Neural cell (in vitro differentiated cells): ENCODE measurements around the gene SPAG8. TPM values are rescaled to one million over a fixed set of nuclear protein-coding genes. Genes with fewer than 3 reads are reported as not detected.
A peak's percentile ranks its signal among the peaks of the same experiment; 100 is the strongest.

Experiments used
- H2AFZ ChIP-seq: fragments of 200-600, 300-800 bp; sonication (generic), shearing (Covaris generic); 2 replicates; pipeline ENCODE4 v1.6.0; 2014; ENCODE audit warnings: low read depth, mild to moderate bottlenecking, antibody characterized with exemption, low read length, moderate library complexity
- H3F3A ChIP-seq: fragments of 200-600 bp; shearing (Covaris generic); 2 replicates; pipeline ENCODE4 v1.6.1; 2016; ENCODE audit warnings: mild to moderate bottlenecking, moderate library complexity, mixed read lengths, antibody characterized with exemption, low read length; ENCODE audit not compliant: insufficient read depth, poor library complexity, severe bottlenecking
- H3K27ac ChIP-seq: fragments of 200-600, 300-800 bp; sonication (generic), shearing (Covaris generic); 2 replicates; pipeline ENCODE4 v1.5.1; 2014; ENCODE audit warnings: mild to moderate bottlenecking, low read length, moderate library complexity
- H3K27me3 ChIP-seq: fragments of 300-800, 200-600 bp; sonication (generic), shearing (Covaris generic); 2 replicates; pipeline ENCODE4 v1.6.0; 2014; ENCODE audit warnings: mild to moderate bottlenecking, low read depth, low read length, moderate library complexity; ENCODE audit not compliant: insufficient read depth
- H3K36me3 ChIP-seq: fragments of 300-800, 200-600 bp; sonication (generic), shearing (Covaris generic); 2 replicates; pipeline ENCODE4 v1.5.1; 2014; ENCODE audit warnings: mild to moderate bottlenecking, antibody characterized with exemption, low read length, moderate library complexity; ENCODE audit not compliant: insufficient read depth
- H3K4me2 ChIP-seq: fragments of 300-800, 200-600 bp; sonication (generic), shearing (Covaris generic); 2 replicates; pipeline ENCODE4 v1.6.0; 2014; ENCODE audit warnings: mild to moderate bottlenecking, low read length
- H3K4me3 ChIP-seq: fragments of 300-800, 200-600 bp; sonication (generic), shearing (Covaris generic); 2 replicates; pipeline ENCODE4 v1.5.1; 2014; ENCODE audit warnings: mild to moderate bottlenecking, low read length, moderate library complexity
- H3K79me2 ChIP-seq: fragments of 200-600 bp; shearing (Covaris generic); replicated peaks from 2 replicates; pipeline ENCODE4 v1.6.0; 2014; ENCODE audit warnings: mild to moderate bottlenecking, low read length, moderate library complexity; ENCODE audit not compliant: insufficient read depth
- H3K9ac ChIP-seq: fragments of 300-800, 200-600 bp; sonication (generic), shearing (Covaris generic); 2 replicates; pipeline ENCODE4 v1.6.1; 2016; ENCODE audit warnings: mild to moderate bottlenecking, low read length, mixed read lengths
- H3K9me2 ChIP-seq: fragments of 200-600 bp; shearing (Covaris generic); 2 replicates; pipeline ENCODE4 v1.6.1; 2016; ENCODE audit warnings: mild to moderate bottlenecking, low read length, mixed read lengths; ENCODE audit not compliant: insufficient read depth
- H3K9me3 ChIP-seq: fragments of 200-600, 300-800 bp; sonication (generic), shearing (Covaris generic); 2 replicates; pipeline ENCODE4 v1.6.1; 2016; ENCODE audit warnings: mild to moderate bottlenecking, mixed run types, low read length, moderate library complexity, mixed read lengths
- H4K20me1 ChIP-seq: fragments of 200-600 bp; shearing (Covaris generic); 2 replicates; pipeline ENCODE4 v1.6.1; 2016; ENCODE audit warnings: mild to moderate bottlenecking, mixed run types; ENCODE audit not compliant: insufficient read depth
- CTCF ChIP-seq: fragments of 450-650 bp; IDR thresholded peaks from 2 replicates; pipeline ENCODE4 v1.5.1; 2014; ENCODE audit warnings: antibody characterized with exemption, mild to moderate bottlenecking, moderate library complexity; ENCODE audit not compliant: poor library complexity, severe bottlenecking
- EP300 ChIP-seq: fragments of 450-650 bp; conservative IDR thresholded peaks from 2 replicates; pipeline ENCODE4 v1.6.1; 2014; ENCODE audit warnings: antibody characterized with exemption, mild to moderate bottlenecking, moderate library complexity; ENCODE audit not compliant: poor library complexity, severe bottlenecking
- EZH2 ChIP-seq: fragments of 200-600, 300-800 bp; shearing (Covaris generic), sonication (generic); IDR thresholded peaks from 2 replicates; pipeline ENCODE4 v1.6.1; 2014; ENCODE audit warnings: antibody characterized with exemption, low read length, borderline replicate concordance, mild to moderate bottlenecking; ENCODE audit not compliant: insufficient read depth, poor library complexity, severe bottlenecking
- MXI1 ChIP-seq: fragments of 450-650 bp; conservative IDR thresholded peaks from 2 replicates; pipeline ENCODE4 v1.6.1; 2014; ENCODE audit warnings: antibody characterized with exemption, mild to moderate bottlenecking; ENCODE audit not compliant: poor library complexity, severe bottlenecking
- POLR2AphosphoS5 ChIP-seq: IDR thresholded peaks from 2 replicates; pipeline ENCODE4 v1.6.1; 2012
- RAD21 ChIP-seq: fragments of 450-650 bp; conservative IDR thresholded peaks from 2 replicates; pipeline ENCODE4 v1.6.1; 2014; ENCODE audit warnings: antibody characterized with exemption, mild to moderate bottlenecking, moderate library complexity
- REST ChIP-seq: IDR thresholded peaks from 2 replicates; pipeline ENCODE4 v1.6.1; 2012; ENCODE audit warnings: borderline replicate concordance
- SMC3 ChIP-seq: fragments of 450-650 bp; conservative IDR thresholded peaks from 2 replicates; pipeline ENCODE4 v1.6.1; 2014; ENCODE audit warnings: antibody characterized with exemption, mild to moderate bottlenecking, moderate library complexity; ENCODE audit not compliant: poor library complexity
- TAF1 ChIP-seq: IDR thresholded peaks from 2 replicates; pipeline ENCODE4 v1.6.1; 2012; ENCODE audit warnings: low read depth
- polyA plus RNA-seq: library from polyadenylated mRNA; depleted of rRNA; stranded (reverse); fragments of >200 nt; gene quantifications from 2 replicates; pipeline ENCODE4 v1.2.3, GENCODE V29; 2014

The SPAG8 gene
- polyA plus RNA-seq, 1 donor from 2014 or later = 2.9 TPM

GRCh38 chr9:35790025-35790384 lies 22.1 kb downstream of the SPAG8 start:
- TF ChIP-seq REST = no peak
- TF ChIP-seq RAD21 = no peak
- TF ChIP-seq EZH2 = no peak
- TF ChIP-seq TAF1 = no peak
- TF ChIP-seq CTCF = no peak
- TF ChIP-seq EP300 = no peak
- no peak for TF ChIP-seq SMC3
- no peak for TF ChIP-seq MXI1
- TF ChIP-seq POLR2AphosphoS5 = no peak
- Histone ChIP-seq H3K27ac (no peak overlapping the region), H3K27me3 (no peaks in the 10 kb centered on the region), H4K20me1 (no peaks in the 10 kb centered on the region), H3K9me2 (no peaks in the 10 kb centered on the region), H2AFZ (peak overlapping the region; percentile 22), H3K79me2 (no peaks in the 10 kb centered on the region), H3K4me3 (no peak overlapping the region), H3K9me3 (no peaks in the 10 kb centered on the region), H3K36me3 (no peaks in the 10 kb centered on the region), H3F3A (no peaks in the 10 kb centered on the region), H3K9ac (peak overlapping the region; percentile 37), H3K4me2 (no peak overlapping the region)

- no peak overlapping the region for H3K4me3 ChIP-seq
- H3K9me2 ChIP-seq = no peaks in the 10 kb centered on the region
- H3K27ac ChIP-seq = no peak overlapping the region
- H3K36me3 ChIP-seq = no peaks in the 10 kb centered on the region
- H3K79me2 ChIP-seq = no peaks in the 10 kb centered on the region
- no peaks in the 10 kb centered on the region for H3K27me3 ChIP-seq
- H3K9me3 ChIP-seq = no peaks in the 10 kb centered on the region
- no peak overlapping the region for H3K4me2 ChIP-seq
- no peaks in the 10 kb centered on the region for H4K20me1 ChIP-seq
- TF ChIP-seq REST = no peak
- no peak for TF ChIP-seq EZH2
- TF ChIP-seq MXI1 = no peak
- TF ChIP-seq RAD21 = no peak
- TF ChIP-seq EP300 = no peak
- TF ChIP-seq SMC3 = no peak
- no peak for TF ChIP-seq CTCF
- no peak for TF ChIP-seq TAF1
- TF ChIP-seq POLR2AphosphoS5 = no peak
- H2AFZ ChIP-seq = no peak overlapping the region
- H3F3A ChIP-seq = no peaks in the 10 kb centered on the region
- H3K9ac ChIP-seq = no peak overlapping the region
These were observed 22.5 kb downstream of the SPAG8 start for GRCh38 chr9:35789541-35789940.
